Measurements from ENCODE around the gene TFIP11. TPM values are rescaled to one million over a fixed set of nuclear protein-coding genes. Genes with fewer than 3 reads are reported as not detected.

TFIP11 gene
- total RNA-seq, 4 donors from 2014 or later, result 14.8 to 39.1 (median 20.2) TPM

- ATAC-seq (ENCODE audit: low FRiP score) (no peak), DNase-seq (ENCODE audit: low spot score) (no peak)
- TF ChIP-seq, protein P1, sequence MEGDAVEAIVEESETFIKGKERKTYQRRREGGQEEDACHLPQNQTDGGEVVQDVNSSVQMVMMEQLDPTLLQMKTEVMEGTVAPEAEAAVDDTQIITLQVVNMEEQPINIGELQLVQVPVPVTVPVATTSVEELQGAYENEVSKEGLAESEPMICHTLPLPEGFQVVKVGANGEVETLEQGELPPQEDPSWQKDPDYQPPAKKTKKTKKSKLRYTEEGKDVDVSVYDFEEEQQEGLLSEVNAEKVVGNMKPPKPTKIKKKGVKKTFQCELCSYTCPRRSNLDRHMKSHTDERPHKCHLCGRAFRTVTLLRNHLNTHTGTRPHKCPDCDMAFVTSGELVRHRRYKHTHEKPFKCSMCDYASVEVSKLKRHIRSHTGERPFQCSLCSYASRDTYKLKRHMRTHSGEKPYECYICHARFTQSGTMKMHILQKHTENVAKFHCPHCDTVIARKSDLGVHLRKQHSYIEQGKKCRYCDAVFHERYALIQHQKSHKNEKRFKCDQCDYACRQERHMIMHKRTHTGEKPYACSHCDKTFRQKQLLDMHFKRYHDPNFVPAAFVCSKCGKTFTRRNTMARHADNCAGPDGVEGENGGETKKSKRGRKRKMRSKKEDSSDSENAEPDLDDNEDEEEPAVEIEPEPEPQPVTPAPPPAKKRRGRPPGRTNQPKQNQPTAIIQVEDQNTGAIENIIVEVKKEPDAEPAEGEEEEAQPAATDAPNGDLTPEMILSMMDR (IDR thresholded peaks at IDR 0.05), result no peak
These were observed 36.0 kb upstream of the TFIP11 start for GRCh38 chr22:26548303-26548702.

- ATAC-seq (ENCODE audit: low FRiP score) (no peak), DNase-seq (ENCODE audit: low spot score) (no peak)
- TF ChIP-seq, protein P1 (IDR thresholded peaks at IDR 0.05), result no peak
These were observed 35.6 kb upstream of the TFIP11 start for GRCh38 chr22:26547837-26548236.

- TF ChIP-seq, protein P1 (IDR thresholded peaks at IDR 0.05), result no peak
- ATAC-seq (ENCODE audit: low FRiP score) (no peak), DNase-seq (ENCODE audit: low spot score) (no peak)
These were observed 35.2 kb upstream of the TFIP11 start for GRCh38 chr22:26547426-26547825.

DNA sequence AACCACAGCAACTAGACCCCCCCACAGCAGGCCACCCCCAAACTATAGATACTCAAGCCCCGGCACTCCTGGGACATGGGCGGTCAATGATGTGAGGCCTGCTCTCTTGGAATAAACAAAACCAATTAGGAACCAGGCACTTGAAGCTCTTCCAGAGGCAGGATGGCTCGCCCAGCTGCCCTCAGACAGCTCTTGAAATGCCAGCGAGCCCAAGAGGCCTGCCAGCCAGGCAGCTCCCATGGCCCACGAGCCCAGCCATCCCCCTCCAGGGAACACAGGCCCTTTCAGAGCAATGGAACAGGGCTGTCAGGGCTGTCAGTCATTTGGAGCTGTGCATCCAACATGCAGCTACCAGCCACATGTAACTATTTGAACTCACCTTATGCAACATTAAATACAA is 34.0 kb upstream of the TFIP11 start:
- ATAC-seq (ENCODE audit: low FRiP score) (no peak), DNase-seq (ENCODE audit: low spot score) (no peak)
- TF ChIP-seq, protein P1 (IDR thresholded peaks at IDR 0.05), result no peak

DNA sequence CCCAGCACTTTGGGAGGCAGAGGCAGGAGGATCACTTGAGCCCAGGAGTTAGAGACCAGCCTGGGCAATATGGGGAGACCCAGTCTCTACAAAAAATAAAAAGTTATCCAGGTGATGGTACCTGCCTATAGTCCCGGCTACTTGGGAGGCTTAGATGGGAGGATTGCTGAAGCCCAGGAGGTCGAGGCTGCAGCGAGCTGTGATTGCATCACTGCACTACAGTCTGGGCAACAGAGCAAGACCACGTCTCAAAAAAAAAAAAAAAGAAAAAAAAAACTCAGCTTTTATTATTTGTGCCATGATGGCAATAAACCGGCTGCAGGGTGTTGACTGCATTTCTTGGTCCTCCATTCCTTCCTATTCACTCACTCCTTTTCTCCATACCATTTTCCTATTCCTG is 33.6 kb upstream of the TFIP11 start:
- ATAC-seq (ENCODE audit: low FRiP score) (no peak), DNase-seq (ENCODE audit: low spot score) (no peak)
- TF ChIP-seq, protein P1 (IDR thresholded peaks at IDR 0.05), result no peak

- DNase-seq (ENCODE audit: low spot score), result no peak
- TF ChIP-seq, protein P1 (IDR thresholded peaks at IDR 0.05), result no peak
- ATAC-seq (ENCODE audit: low FRiP score), result no peak
These were observed 33.1 kb upstream of the TFIP11 start for GRCh38 chr22:26545385-26545784.

DNA sequence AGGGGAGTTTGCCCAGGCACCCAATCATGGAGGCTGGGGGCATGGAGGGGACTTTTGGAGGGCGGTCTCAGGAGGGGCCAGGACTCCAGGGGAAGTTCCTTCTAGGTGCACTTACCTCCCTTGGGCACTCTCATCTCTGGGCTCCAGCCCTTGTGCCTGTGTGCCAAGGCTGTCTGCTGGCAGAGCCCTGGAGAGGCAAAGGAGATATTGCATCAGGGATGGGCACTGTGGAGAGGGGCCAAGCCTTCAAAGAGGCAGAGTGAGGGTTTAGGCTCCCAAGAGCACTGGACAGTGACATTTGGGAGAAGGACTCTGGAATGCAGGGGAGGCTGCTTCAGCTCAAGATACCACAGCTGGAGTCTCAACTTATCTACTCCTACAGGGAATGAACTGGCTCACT is 32.2 kb upstream of the TFIP11 start:
- TF ChIP-seq, protein P1 (IDR thresholded peaks at IDR 0.05), result no peak
- ATAC-seq (ENCODE audit: low FRiP score), result peak; percentile 9
- DNase-seq (ENCODE audit: low spot score), result no peak
